ENCODE data around the gene PARD3. TPM values are rescaled to one million over a fixed set of nuclear protein-coding genes. Genes with fewer than 3 reads are reported as not detected.
A peak's percentile ranks its signal among the peaks of the same experiment; 100 is the strongest.
"Not testable (repeated sequence)": the region's sequence is repeated elsewhere in the genome, so short reads cannot be mapped to it uniquely, and the experiment has no call there.

Gene PARD3
- total RNA-seq, 1 donor from 2014 or later = 35.4 TPM

DNA sequence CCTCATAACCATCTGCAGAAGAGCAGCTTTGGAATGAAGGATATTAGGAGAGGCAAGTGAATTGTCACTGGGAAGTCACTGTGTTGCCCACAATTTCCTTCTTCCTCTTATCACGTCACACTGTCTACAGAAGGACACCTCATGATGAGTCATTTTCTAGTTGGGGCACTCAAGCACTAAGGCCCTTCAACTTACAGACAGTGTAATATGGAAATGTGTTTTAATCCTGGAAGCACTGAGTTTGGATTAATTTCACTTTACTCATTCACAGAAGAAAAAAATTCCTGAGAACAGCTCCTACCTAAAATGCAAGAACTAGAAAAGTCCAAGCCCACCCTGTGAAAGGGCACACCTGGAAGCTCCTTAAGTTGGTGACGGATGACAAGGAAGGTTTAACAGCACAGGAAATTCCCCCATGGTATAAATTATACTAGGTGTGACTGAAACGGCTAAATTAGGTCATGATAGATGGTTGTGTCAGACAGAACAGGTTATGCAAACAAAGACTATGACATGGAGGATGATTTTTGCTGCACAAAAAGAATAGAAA lies 56.6 kb downstream of the PARD3 start:
- H3K79me2 ChIP-seq (ENCODE audit: insufficient read depth, low read length) = peaks cover 55% of the 10 kb centered on the region
- peaks cover 13% of the 10 kb centered on the region for H3K4me1 ChIP-seq (ENCODE audit: insufficient read depth, low read length)
- TF ChIP-seq, protein P1, sequence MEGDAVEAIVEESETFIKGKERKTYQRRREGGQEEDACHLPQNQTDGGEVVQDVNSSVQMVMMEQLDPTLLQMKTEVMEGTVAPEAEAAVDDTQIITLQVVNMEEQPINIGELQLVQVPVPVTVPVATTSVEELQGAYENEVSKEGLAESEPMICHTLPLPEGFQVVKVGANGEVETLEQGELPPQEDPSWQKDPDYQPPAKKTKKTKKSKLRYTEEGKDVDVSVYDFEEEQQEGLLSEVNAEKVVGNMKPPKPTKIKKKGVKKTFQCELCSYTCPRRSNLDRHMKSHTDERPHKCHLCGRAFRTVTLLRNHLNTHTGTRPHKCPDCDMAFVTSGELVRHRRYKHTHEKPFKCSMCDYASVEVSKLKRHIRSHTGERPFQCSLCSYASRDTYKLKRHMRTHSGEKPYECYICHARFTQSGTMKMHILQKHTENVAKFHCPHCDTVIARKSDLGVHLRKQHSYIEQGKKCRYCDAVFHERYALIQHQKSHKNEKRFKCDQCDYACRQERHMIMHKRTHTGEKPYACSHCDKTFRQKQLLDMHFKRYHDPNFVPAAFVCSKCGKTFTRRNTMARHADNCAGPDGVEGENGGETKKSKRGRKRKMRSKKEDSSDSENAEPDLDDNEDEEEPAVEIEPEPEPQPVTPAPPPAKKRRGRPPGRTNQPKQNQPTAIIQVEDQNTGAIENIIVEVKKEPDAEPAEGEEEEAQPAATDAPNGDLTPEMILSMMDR (IDR thresholded peaks at IDR 0.05; ENCODE audit: insufficient read depth, low read depth, low read length) = no peak
- no peak for TF ChIP-seq EZH2 (IDR thresholded peaks at IDR 0.05; ENCODE audit: insufficient read depth, low read length)
- Mint-ChIP-seq H3K4me3 (ENCODE audit: unreplicated experiment) (no peak overlapping the region), H3K36me3 (ENCODE audit: low read depth, unreplicated experiment) (peaks cover 2% of the 10 kb centered on the region), H3K4me1 (ENCODE audit: low read depth, unreplicated experiment) (peaks cover 22% of the 10 kb centered on the region), H3K9me3 (ENCODE audit: unreplicated experiment) (no peaks in the 10 kb centered on the region), H3K27ac (ENCODE audit: unreplicated experiment) (peak overlapping the region; percentile 28), H3K27me3 (ENCODE audit: low read depth, unreplicated experiment) (no peaks in the 10 kb centered on the region)
- peak overlapping the region; percentile 41 for H3K9ac ChIP-seq (ENCODE audit: low read length)
- peak overlapping the region; percentile 76 for H3K4me2 ChIP-seq (ENCODE audit: low read length)
- peak overlapping the region; percentile 8 for H3K4me3 ChIP-seq (ENCODE audit: insufficient read depth, low read depth, low read length)
- H3K36me3 ChIP-seq (ENCODE audit: insufficient read depth, low read length) = no peaks in the 10 kb centered on the region
- H2AFZ ChIP-seq (ENCODE audit: low read depth, low read length) = no peak overlapping the region
- peaks cover 10% of the 10 kb centered on the region for H4K20me1 ChIP-seq (ENCODE audit: insufficient read depth, low read length)
- FAIRE-seq (peak; percentile 93), DNase-seq (ENCODE audit: low read depth) (peak; percentile 95)
- H3K27ac ChIP-seq (ENCODE audit: low read depth, low read length) = peak overlapping the region; percentile 60
- H3K9me3 ChIP-seq (ENCODE audit: insufficient read depth, low read depth, low read length) = no peaks in the 10 kb centered on the region
- H3K27me3 ChIP-seq (ENCODE audit: insufficient read depth, low read length) = no peaks in the 10 kb centered on the region

DNA sequence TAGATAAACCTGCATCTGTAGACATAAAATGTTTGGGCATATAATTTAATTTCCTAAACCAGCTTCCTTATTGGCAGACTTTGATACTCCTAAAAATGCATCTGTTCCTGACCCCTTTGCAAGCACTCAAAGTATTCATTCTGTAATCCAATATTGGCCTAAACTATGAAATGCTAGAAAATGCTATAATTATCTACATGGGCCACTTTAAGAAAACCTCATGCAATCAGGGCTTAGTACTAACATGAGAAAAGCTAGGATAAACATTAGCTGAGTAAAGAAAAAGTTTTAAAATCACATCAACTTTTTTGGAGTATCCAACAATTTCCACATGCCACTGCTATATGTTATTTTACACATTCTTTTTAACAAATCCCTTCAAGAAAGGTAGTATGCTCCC lies 57.2 kb downstream of the PARD3 start:
- Histone ChIP-seq H3K36me3 (ENCODE audit: insufficient read depth, low read length) (no peaks in the 10 kb centered on the region), H3K4me2 (ENCODE audit: low read length) (peak overlapping the region; percentile 76), H3K4me3 (ENCODE audit: insufficient read depth, low read depth, low read length) (no peak overlapping the region), H4K20me1 (ENCODE audit: insufficient read depth, low read length) (peaks cover 16% of the 10 kb centered on the region), H3K27me3 (ENCODE audit: insufficient read depth, low read length) (no peaks in the 10 kb centered on the region), H3K79me2 (ENCODE audit: insufficient read depth, low read length) (peaks cover 56% of the 10 kb centered on the region), H3K9ac (ENCODE audit: low read length) (no peak overlapping the region), H3K27ac (ENCODE audit: low read depth, low read length) (peak overlapping the region; percentile 60), H2AFZ (ENCODE audit: low read depth, low read length) (no peak overlapping the region), H3K4me1 (ENCODE audit: insufficient read depth, low read length) (peaks cover 13% of the 10 kb centered on the region), H3K9me3 (ENCODE audit: insufficient read depth, low read depth, low read length) (no peaks in the 10 kb centered on the region)
- H3K36me3 Mint-ChIP-seq (ENCODE audit: low read depth, unreplicated experiment) = peaks cover 2% of the 10 kb centered on the region
- no peaks in the 10 kb centered on the region for H3K27me3 Mint-ChIP-seq (ENCODE audit: low read depth, unreplicated experiment)
- H3K27ac Mint-ChIP-seq (ENCODE audit: unreplicated experiment) = peak overlapping the region; percentile 28
- no peaks in the 10 kb centered on the region for H3K9me3 Mint-ChIP-seq (ENCODE audit: unreplicated experiment)
- no peak for DNase-seq (ENCODE audit: low read depth)
- H3K4me1 Mint-ChIP-seq (ENCODE audit: low read depth, unreplicated experiment) = peaks cover 22% of the 10 kb centered on the region
- H3K4me3 Mint-ChIP-seq (ENCODE audit: unreplicated experiment) = no peak overlapping the region
- TF ChIP-seq EZH2 (IDR thresholded peaks at IDR 0.05; ENCODE audit: insufficient read depth, low read length) = no peak
- TF ChIP-seq, protein P1 (IDR thresholded peaks at IDR 0.05; ENCODE audit: insufficient read depth, low read depth, low read length) = no peak
- no peak for FAIRE-seq

DNA sequence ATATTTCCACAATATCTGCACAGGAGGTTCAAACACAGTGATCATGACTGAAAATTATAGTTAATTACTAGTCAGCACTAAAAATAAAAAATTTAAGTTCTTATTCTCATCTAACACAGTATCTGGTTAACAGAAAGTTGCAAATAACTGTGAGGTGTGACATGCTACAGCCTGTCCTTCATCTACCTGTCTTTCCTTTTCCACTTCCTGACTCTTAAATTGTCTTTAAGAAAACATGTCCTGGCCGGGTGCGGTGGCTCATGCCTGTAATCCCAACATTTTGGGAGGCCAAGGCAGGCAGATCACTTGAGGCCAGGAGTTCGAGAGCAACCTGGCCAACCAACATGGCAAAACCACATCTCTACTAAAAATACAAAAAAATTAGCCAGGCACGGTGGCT lies 57.9 kb downstream of the PARD3 start:
- not testable (repeated sequence) for H3K27ac Mint-ChIP-seq (ENCODE audit: unreplicated experiment); H3K9me3 ChIP-seq (ENCODE audit: insufficient read depth, low read depth, low read length); H3K4me3 ChIP-seq (ENCODE audit: insufficient read depth, low read depth, low read length); H2AFZ ChIP-seq (ENCODE audit: low read depth, low read length); H3K27ac ChIP-seq (ENCODE audit: low read depth, low read length); H3K27me3 Mint-ChIP-seq (ENCODE audit: low read depth, unreplicated experiment); H3K36me3 Mint-ChIP-seq (ENCODE audit: low read depth, unreplicated experiment); H3K36me3 ChIP-seq (ENCODE audit: insufficient read depth, low read length); H3K27me3 ChIP-seq (ENCODE audit: insufficient read depth, low read length); H3K9me3 Mint-ChIP-seq (ENCODE audit: unreplicated experiment); H3K4me3 Mint-ChIP-seq (ENCODE audit: unreplicated experiment); H3K4me2 ChIP-seq (ENCODE audit: low read length); DNase-seq (ENCODE audit: low read depth); H3K9ac ChIP-seq (ENCODE audit: low read length); FAIRE-seq
- Histone ChIP-seq H4K20me1 (ENCODE audit: insufficient read depth, low read length) (peaks cover 21% of the 10 kb centered on the region), H3K4me1 (ENCODE audit: insufficient read depth, low read length) (peaks cover 13% of the 10 kb centered on the region), H3K79me2 (ENCODE audit: insufficient read depth, low read length) (peaks cover 56% of the 10 kb centered on the region)
- peaks cover 22% of the 10 kb centered on the region for H3K4me1 Mint-ChIP-seq (ENCODE audit: low read depth, unreplicated experiment)

Data from astrocyte (in vitro differentiated cells and primary cell).